Erythroblast (primary cell): Measurements from ENCODE around the gene PTPRA.
"Not testable (repeated sequence)": the region's sequence is repeated elsewhere in the genome, so short reads cannot be mapped to it uniquely, and the experiment has no call there.

Experiments used
- DNase-seq, 2 experiments: peaks; one replicate each; lab custom pipeline; 2025; lab: John Stamatoyannopoulos, UW
- GATA1 ChIP-seq: IDR thresholded peaks from 2 replicates; pipeline ENCODE4 v1.6.1; 2011; ENCODE audit warnings: low read depth, mild to moderate bottlenecking, control low read depth, low read length, moderate library complexity
- POLR2A ChIP-seq: IDR thresholded peaks from 2 replicates; pipeline ENCODE4 v1.6.1; 2011; ENCODE audit warnings: mild to moderate bottlenecking, low read length

Gene PTPRA

GRCh38 chr20:2888224-2888955 is 15.1 kb downstream of the PTPRA start:
- DNase-seq = no peak
- no peak for TF ChIP-seq POLR2A

- no peak for DNase-seq
- TF ChIP-seq GATA1 (no peak), POLR2A (no peak)
Observed at GRCh38 chr20:2889209-2889608, 15.9 kb downstream of the PTPRA start.

GRCh38 chr20:2889797-2890196 is 16.5 kb downstream of the PTPRA start:
- TF ChIP-seq GATA1 = no peak
- no peak for TF ChIP-seq POLR2A

DNA sequence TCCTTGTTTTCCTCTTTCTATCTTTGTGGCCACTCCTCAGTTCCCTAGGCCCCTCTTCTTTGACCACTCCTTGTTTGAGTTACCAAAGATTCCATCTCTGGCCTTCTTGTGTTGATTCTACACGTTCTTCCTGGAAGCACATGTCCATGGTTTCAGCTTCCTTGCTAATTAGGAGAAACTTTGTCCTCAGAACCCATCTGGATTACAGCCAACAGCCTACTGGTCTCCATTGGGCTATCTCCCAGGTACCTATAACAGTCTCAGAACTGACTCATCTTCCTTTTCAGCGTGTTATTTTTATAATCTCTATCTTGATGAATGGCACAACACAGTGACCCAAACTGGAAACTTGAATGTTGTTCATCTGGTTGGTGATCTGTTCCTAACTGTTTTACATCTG is 17.5 kb downstream of the PTPRA start:
- peak; percentile 33 to 48 for DNase-seq

More at GRCh38 chr20:2889797-2890196, 16.5 kb downstream of the PTPRA start:
- DNase-seq = no peak

GRCh38 chr20:2891343-2891742 is 18.1 kb downstream of the PTPRA start:
- TF ChIP-seq GATA1 = no peak
- no peak for TF ChIP-seq POLR2A
- DNase-seq = peak; percentile 26 to 55

More for the DNA sequence above, 17.5 kb downstream of the PTPRA start:
- no peak for TF ChIP-seq POLR2A
- no peak for TF ChIP-seq GATA1

- TF ChIP-seq POLR2A (no peak), GATA1 (no peak)
- no peak for DNase-seq
Observed at GRCh38 chr20:2892376-2892775, 19.1 kb downstream of the PTPRA start.

GRCh38 chr20:2894221-2894620 is 20.9 kb downstream of the PTPRA start:
- no peak for DNase-seq
- TF ChIP-seq GATA1 = no peak
- TF ChIP-seq POLR2A = no peak

- DNase-seq = not testable (repeated sequence)
Observed at GRCh38 chr20:2895154-2895553, 21.9 kb downstream of the PTPRA start.

GRCh38 chr20:2899243-2899642 is 26.0 kb downstream of the PTPRA start:
- no peak for TF ChIP-seq POLR2A
- TF ChIP-seq GATA1 = no peak
- no peak for DNase-seq

DNA sequence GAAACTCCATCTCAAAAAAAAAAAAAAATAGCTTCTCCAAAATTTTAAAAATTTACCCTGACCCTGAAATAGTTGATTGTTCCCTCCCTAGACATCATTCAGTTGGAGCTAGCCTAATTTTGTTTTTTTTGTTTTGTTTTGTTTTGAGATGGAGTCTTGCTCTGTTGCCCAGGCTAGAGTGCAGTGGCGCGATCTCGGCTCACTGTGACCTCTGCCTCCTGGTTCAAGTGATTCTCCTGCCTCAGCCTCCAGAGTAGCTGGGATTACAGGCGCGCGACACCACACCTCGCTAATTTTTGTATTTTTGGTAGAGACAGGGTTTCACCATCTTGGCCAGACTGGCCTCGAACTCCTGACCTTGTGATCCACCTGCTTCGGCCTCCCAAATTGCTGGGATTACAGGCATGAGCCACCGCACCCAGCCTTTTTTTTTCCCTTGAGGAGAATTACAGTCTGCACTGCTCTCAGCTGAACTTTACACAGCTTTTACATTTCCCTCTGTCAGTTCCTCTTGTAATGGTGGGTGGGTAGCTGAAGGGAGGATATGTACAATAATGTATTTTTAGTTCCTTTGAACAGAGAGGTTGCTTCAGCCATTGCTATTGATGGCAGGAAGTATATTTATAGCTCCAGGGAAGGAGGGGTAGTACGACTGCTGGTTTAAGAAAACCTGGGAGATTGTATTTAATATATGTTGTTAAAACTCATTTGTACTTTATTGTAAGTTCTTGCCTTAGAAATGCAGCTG is 27.7 kb downstream of the PTPRA start:
- DNase-seq = no peak
- no peak for TF ChIP-seq POLR2A
- no peak for TF ChIP-seq GATA1

DNA sequence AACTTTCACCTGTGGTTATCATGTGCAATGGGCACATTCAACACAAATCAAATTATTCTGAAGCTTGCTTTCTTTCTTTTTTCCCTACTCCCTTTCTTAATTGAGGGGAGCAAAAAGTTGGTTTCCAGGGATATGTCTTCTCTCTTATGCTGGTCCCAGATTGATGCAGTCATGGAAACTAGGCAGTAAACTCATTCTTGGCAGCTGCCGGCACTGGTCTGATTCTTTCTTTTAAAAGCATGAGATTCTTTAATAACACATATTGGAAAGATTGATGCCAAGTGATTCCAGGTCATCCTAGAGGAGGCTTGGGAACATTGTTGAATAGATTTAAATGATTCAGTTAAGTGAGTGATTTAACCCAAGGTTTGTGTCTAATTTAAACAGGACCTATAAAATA is 29.0 kb downstream of the PTPRA start:
- TF ChIP-seq POLR2A (no peak), GATA1 (no peak)
- DNase-seq = no peak

DNA sequence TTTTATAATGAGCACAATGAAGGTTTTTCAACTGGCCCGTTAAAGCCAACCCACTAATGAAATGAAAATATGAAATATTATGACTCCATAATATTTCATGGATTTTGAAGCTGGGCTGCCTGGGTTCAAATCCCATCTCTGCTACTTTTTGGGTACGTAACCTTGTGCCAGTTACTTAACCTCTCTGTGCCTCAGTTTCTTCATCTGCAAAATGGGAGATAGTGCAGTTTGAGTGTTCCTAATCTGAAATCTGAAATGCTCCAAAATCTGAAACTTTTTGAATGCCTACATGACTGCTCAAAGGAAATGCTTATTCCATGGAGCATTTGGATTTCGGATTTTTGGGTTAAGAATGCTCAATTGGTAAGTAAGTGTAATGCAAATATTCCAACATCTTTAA is 29.5 kb downstream of the PTPRA start:
- TF ChIP-seq GATA1 (no peak), POLR2A (no peak)
- no peak for DNase-seq

DNA sequence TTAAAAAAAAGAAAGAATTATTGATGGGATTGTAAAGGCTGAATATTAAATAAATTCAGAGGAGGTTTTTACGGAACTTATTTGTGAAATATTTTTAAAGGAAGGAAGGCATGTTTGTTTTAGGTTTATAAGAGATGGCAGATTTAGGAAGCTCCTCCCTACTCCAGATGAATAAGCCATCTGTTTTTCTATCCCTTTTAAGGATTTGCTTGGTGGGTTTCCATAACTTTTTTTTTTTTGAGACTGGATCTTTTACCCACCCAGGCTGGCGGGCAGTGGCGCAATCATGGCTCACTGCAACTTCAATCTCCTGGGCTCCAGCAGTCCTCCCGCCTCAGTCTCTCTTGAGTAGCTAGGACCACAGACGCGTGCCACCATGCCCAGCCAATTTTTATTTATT is 30.4 kb downstream of the PTPRA start:
- TF ChIP-seq POLR2A (no peak), GATA1 (no peak)
- no peak for DNase-seq

- TF ChIP-seq GATA1 (no peak), POLR2A (no peak)
- DNase-seq = no peak
Observed at GRCh38 chr20:2907519-2907918, 34.2 kb downstream of the PTPRA start.

DNA sequence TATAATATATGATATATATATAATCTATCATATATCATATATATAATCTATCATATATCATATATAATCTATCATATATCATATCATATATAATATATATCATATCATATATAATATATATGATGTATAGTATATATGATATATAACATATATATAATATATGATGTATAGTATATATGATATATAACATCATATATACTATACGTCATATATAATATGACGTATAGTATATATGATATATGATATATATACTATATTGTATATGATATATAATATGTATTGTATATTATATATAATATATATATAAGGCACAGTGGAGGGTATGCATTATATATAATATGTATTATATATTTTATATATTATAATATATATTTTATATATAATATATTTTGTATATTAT is 36.7 kb downstream of the PTPRA start:
- TF ChIP-seq GATA1 (no peak), POLR2A (no peak)

More for the DNA sequence above, 36.7 kb downstream of the PTPRA start:
- DNase-seq = no peak
